NCI-H1417 treated with DMSO at 0.1 percent for 48 hours (cell line): Measurements from ENCODE around the gene GPR101.
"Not testable (repeated sequence)": the region's sequence is repeated elsewhere in the genome, so short reads cannot be mapped to it uniquely, and the experiment has no call there.

Experiments
- DNase-seq: peaks from one replicate; lab custom pipeline; 2025; lab: John Stamatoyannopoulos, UW

The GPR101 gene

GRCh38 chrX:137028699-137029098, 5.1 kb downstream of the GPR101 start:
- DNase-seq: no peak

- DNase-seq: no peak
Measured at GRCh38 chrX:137025930-137026329, 7.9 kb downstream of the GPR101 start.

DNA sequence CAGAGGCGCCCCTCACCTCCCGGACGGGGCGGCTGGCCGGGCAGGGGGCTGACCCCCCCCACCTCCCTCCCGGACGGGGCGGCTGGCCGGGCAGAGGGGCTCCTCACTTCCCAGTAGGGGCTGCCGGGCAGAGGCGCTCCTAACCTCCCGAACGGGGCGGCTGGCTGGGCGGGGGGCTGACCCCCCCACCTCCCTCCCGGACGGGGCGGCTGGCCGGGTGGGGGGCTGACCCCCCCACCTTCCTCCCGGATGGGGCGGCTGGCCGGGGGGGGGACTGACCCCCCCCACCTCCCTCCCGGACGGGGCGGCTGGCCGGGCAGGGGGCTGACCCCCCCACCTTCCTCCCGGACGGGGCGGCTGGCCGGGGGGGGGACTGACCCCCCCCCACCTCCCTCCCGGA, 33.6 kb downstream of the GPR101 start:
- not testable (repeated sequence) for DNase-seq

GRCh38 chrX:136999024-136999423, 34.8 kb downstream of the GPR101 start:
- no peak for DNase-seq
